MCF 10A (cell line): ENCODE measurements around the gene RNF212. TPM values are rescaled to one million over a fixed set of nuclear protein-coding genes. Genes with fewer than 3 reads are reported as not detected.
"Not testable (repeated sequence)": the region's sequence is repeated elsewhere in the genome, so short reads cannot be mapped to it uniquely, and the experiment has no call there.

Experiments used
- BruUV-seq: library from RNA; stranded (reverse); fragments of 400-500 nt; replicated peaks from 2 replicates; lab custom pipeline; 2021; lab: Mats Ljungman, UMichigan
- CTCF ChIA-PET: fragments of 300-600 bp; sonication (Branson Sonifier 250); formaldehyde crosslinking; extraction: SDS; loops from one replicate; lab custom pipeline; 2021; ENCODE audit warnings: antibody characterized with exemption, inconsistent platforms; lab: Yijun Ruan, JAX
- POLR2A ChIA-PET: fragments of 300-600, 350-650 bp; sonication (Branson Sonifier 250); formaldehyde crosslinking; extraction: SDS; loops from one replicate; lab custom pipeline; 2020; ENCODE audit warnings: antibody characterized with exemption, inconsistent platforms; lab: Yijun Ruan, JAX
- DNase-seq: peaks from one replicate; pipeline ENCODE4 v3.0.0-alpha.2; 2018; ENCODE audit not compliant: unreplicated experiment
- H3K27ac Mint-ChIP-seq: one replicate; pipeline ENCODE4 v1.8.0; 2022; ENCODE audit warnings: mild to moderate bottlenecking, low read depth, mixed read lengths; ENCODE audit not compliant: unreplicated experiment
- H3K27me3 Mint-ChIP-seq: one replicate; pipeline ENCODE4 v1.8.0; 2022; ENCODE audit warnings: mixed read lengths; ENCODE audit not compliant: insufficient read depth, unreplicated experiment
- H3K36me3 Mint-ChIP-seq: one replicate; pipeline ENCODE4 v1.8.0; 2022; ENCODE audit warnings: mild to moderate bottlenecking, moderate library complexity, mixed read lengths; ENCODE audit not compliant: insufficient read depth, unreplicated experiment
- H3K4me1 Mint-ChIP-seq: one replicate; pipeline ENCODE4 v1.8.0; 2022; ENCODE audit warnings: mixed read lengths; ENCODE audit not compliant: insufficient read depth, unreplicated experiment
- H3K4me3 Mint-ChIP-seq: one replicate; pipeline ENCODE4 v1.8.0; 2022; ENCODE audit warnings: mild to moderate bottlenecking, moderate library complexity, mixed read lengths; ENCODE audit not compliant: unreplicated experiment
- H3K9me3 Mint-ChIP-seq: one replicate; pipeline ENCODE4 v1.8.0; 2022; ENCODE audit warnings: mixed read lengths; ENCODE audit not compliant: unreplicated experiment
- intact Hi-C: fragments of 100-400 bp; cut with micrococcal nuclease; formaldehyde crosslinking; loops from 2 replicates; pipeline ENCODE4 v1.14.1; 2022
- total RNA-seq: library from RNA; stranded (reverse); gene quantifications from 2 replicates; pipeline ENCODE4 v1.2.3, GENCODE V29; 2022
- TF ChIP-seq, protein P1 (sequence below): fragments of 200-600 bp; IDR thresholded peaks from one replicate; pipeline ENCODE4 v1.8.0; 2022; ENCODE audit warnings: antibody characterized with exemption, mild to moderate bottlenecking; ENCODE audit not compliant: unreplicated experiment

The RNF212 gene
- total RNA-seq, 1 experiment from 2014 or later, result not detected

DNA sequence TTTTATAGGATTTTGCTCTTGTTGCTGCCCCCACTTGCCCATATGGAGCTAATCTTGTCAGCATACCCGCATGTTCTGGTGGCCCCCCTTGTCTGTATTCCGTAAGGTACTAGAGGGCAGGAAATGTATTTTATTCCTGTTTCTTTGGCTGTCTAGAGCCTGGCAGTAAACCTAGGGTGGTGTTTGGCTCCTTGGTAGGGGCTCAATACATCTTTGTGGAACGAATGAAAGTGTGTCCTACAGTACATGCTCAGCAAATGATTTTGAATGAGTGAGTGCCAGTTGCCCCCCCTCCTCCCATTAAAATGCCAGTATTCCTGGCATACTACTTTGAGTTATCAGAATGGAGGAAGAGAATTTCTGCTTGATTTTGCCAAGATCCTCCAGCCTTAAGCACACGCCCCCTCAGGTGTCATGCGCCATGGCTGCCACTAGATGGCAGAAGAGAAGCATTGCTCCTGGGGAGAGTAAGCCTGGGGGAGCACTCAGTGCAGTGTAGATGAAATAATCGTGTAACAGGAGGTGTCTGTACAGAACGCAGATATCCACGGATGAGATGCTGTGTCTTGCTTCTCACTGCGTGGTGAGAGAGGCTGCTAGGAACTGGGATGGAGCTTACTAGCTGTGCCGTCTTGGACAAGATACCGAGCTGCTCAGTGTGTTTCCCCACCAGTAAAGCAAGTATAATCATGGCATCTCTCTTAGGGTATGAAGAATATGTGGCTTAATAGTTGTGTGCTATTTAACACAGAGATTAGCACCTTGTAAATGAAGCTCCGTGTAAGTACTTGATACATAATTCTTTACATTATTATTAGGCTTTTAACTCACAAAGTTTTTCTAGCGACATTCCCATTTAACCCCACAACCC, 17.2 kb upstream of the RNF212 start:
- intact Hi-C loops, result loop anchor here (1.0 to 2.0 kb wide), 3 partner anchors 138 to 221 kb away; partner anchors contain the start of gene UVSSA
- no TSS peak for BruUV-seq
- no peaks in the 10 kb centered on the region for H3K4me1 Mint-ChIP-seq
- no peaks in the 10 kb centered on the region for H3K36me3 Mint-ChIP-seq
- H3K4me3 Mint-ChIP-seq, result no peak overlapping the region
- H3K27ac Mint-ChIP-seq, result no peak overlapping the region
- peak; percentile 79 for DNase-seq
- TF ChIP-seq, protein P1, sequence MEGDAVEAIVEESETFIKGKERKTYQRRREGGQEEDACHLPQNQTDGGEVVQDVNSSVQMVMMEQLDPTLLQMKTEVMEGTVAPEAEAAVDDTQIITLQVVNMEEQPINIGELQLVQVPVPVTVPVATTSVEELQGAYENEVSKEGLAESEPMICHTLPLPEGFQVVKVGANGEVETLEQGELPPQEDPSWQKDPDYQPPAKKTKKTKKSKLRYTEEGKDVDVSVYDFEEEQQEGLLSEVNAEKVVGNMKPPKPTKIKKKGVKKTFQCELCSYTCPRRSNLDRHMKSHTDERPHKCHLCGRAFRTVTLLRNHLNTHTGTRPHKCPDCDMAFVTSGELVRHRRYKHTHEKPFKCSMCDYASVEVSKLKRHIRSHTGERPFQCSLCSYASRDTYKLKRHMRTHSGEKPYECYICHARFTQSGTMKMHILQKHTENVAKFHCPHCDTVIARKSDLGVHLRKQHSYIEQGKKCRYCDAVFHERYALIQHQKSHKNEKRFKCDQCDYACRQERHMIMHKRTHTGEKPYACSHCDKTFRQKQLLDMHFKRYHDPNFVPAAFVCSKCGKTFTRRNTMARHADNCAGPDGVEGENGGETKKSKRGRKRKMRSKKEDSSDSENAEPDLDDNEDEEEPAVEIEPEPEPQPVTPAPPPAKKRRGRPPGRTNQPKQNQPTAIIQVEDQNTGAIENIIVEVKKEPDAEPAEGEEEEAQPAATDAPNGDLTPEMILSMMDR, result peak; percentile 99
- peaks cover 47% of the 10 kb centered on the region for H3K27me3 Mint-ChIP-seq
- CTCF ChIA-PET, result interaction anchor here (0.5 to 4.6 kb wide), 38 partner anchors 8 to 524 kb away, joined by 3 to 36 read pairs (median 4); partner anchors contain the start of gene UVSSA
- no peaks in the 10 kb centered on the region for H3K9me3 Mint-ChIP-seq
- POLR2A ChIA-PET, result interaction anchor here (0.6 to 1.8 kb wide), 3 partner anchors 138 to 217 kb away, joined by 3 to 5 read pairs (median 4); partner anchors contain the start of gene UVSSA

DNA sequence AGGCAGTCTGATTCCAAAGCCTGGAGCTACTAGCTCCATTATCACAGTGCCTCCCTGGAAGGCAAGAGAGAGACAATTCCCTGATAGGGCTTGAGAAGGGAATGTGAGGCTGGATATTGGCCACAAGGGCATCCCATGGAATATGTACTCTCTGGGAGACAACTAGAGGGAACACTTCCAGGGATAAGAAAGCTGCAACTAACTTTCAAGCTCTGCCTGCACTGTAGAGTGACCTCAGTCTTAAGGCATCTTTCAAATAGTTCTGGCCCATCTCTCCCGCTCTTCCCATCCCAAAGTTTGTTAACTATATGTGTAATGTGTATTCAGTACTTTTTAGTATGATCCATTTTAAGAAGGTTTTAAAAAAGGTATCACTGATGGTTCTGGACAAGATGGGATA, 13.1 kb upstream of the RNF212 start:
- no TSS peak for BruUV-seq
- Mint-ChIP-seq H3K9me3 (no peaks in the 10 kb centered on the region), H3K27me3 (peaks cover 44% of the 10 kb centered on the region), H3K27ac (no peak overlapping the region), H3K4me3 (no peak overlapping the region), H3K36me3 (no peaks in the 10 kb centered on the region), H3K4me1 (no peaks in the 10 kb centered on the region)
- no peak for DNase-seq
- POLR2A ChIA-PET, result interaction anchor here (1.2 kb wide), 1 partner anchor 11 kb away, joined by 5 read pairs; no protein-coding TSS in a partner anchor
- TF ChIP-seq, protein P1, result no peak
- intact Hi-C loops, result no loop called here
- CTCF ChIA-PET, result interaction anchor here (1.7 kb wide), 1 partner anchor 41 kb away, joined by 6 read pairs; no protein-coding TSS in a partner anchor

DNA sequence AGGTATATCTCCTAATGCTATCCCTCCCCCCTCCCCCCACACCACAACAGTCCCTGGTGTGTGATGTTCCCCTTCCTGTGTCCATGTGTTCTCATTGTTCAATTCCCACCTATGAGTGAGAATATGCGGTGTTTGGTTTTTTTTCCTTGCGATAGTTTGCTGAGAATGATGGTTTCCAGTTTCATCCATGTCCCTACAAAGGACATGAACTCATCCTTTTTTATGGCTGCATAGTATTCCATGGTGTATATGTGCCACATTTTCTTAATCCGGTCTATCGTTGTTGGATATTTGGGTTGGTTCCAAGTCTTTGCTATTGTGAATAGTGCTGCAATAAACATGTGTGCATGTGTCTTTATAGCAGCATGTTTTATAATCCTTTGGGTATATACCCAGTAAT, 12.1 kb upstream of the RNF212 start:
- H3K27ac Mint-ChIP-seq, BruUV-seq, H3K4me1 Mint-ChIP-seq: not testable (repeated sequence)

DNA sequence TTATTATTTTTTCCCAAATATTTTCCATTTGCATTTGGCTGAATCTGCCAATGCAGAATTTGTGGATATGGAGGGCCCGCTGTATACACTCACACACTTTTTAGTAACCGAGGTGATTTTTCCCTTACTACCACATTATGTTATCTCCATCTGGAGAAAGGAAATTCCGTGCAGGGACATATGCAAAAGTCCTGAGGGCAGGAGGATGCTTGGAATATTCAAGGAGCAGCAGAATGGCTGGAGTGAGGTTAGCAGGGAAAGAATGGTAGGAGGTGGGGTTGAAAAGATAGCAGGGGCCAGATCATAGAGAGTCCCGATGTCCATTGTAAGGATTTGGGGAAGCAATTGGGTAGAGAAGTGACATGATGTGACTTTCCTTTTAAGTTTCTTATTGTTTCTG, 11.5 kb upstream of the RNF212 start:
- H3K4me3 Mint-ChIP-seq, result no peak overlapping the region
- TF ChIP-seq, protein P1, result no peak
- no peak overlapping the region for H3K27ac Mint-ChIP-seq
- POLR2A ChIA-PET, result no interaction called here
- CTCF ChIA-PET, result no interaction called here
- no peaks in the 10 kb centered on the region for H3K36me3 Mint-ChIP-seq
- intact Hi-C loops, result no loop called here
- BruUV-seq, result no TSS peak
- DNase-seq, result no peak
- H3K27me3 Mint-ChIP-seq, result peaks cover 44% of the 10 kb centered on the region
- no peaks in the 10 kb centered on the region for H3K4me1 Mint-ChIP-seq
- no peaks in the 10 kb centered on the region for H3K9me3 Mint-ChIP-seq

More for the DNA sequence above, 12.1 kb upstream of the RNF212 start:
- intact Hi-C loops, DNase-seq, CTCF ChIA-PET, POLR2A ChIA-PET, H3K9me3 Mint-ChIP-seq, H3K4me3 Mint-ChIP-seq, H3K36me3 Mint-ChIP-seq: not testable (repeated sequence)
- H3K27me3 Mint-ChIP-seq, result peaks cover 44% of the 10 kb centered on the region
